Tibial nerve (tissue), 4 donors: Measurements from ENCODE around the gene GTF2H2.
"Not testable (repeated sequence)": the region's sequence is repeated elsewhere in the genome, so short reads cannot be mapped to it uniquely, and the experiment has no call there.

Source experiments
- EP300 ChIP-seq, 2 donors: sonication (generic); formaldehyde crosslinking; IDR thresholded peaks; one replicate each; pipeline ENCODE4 v1.6.1; 2017; ENCODE audit warnings: antibody characterized with exemption in 2 of 2, mild to moderate bottlenecking in 1 of 2
- POLR2A ChIP-seq, 2 donors: fragments of 450-650 bp; IDR thresholded peaks; one replicate each; pipeline ENCODE4 v1.6.1; 2017; ENCODE audit warnings: antibody characterized with exemption in 2 of 2, mild to moderate bottlenecking in 2 of 2, moderate library complexity in 2 of 2
- TF ChIP-seq, protein P1 (sequence below), 5 experiments: fragments of 200-600 bp in 3 of 5; fragments of 450-650 bp in 2 of 5; sonication (generic) in 3 of 5; IDR thresholded peaks; one replicate each; pipeline ENCODE4 v1.5.1; 2016 to 2019; ENCODE audit warnings: antibody characterized with exemption in 5 of 5, mild to moderate bottlenecking in 3 of 5, moderate library complexity in 2 of 5

DNA sequence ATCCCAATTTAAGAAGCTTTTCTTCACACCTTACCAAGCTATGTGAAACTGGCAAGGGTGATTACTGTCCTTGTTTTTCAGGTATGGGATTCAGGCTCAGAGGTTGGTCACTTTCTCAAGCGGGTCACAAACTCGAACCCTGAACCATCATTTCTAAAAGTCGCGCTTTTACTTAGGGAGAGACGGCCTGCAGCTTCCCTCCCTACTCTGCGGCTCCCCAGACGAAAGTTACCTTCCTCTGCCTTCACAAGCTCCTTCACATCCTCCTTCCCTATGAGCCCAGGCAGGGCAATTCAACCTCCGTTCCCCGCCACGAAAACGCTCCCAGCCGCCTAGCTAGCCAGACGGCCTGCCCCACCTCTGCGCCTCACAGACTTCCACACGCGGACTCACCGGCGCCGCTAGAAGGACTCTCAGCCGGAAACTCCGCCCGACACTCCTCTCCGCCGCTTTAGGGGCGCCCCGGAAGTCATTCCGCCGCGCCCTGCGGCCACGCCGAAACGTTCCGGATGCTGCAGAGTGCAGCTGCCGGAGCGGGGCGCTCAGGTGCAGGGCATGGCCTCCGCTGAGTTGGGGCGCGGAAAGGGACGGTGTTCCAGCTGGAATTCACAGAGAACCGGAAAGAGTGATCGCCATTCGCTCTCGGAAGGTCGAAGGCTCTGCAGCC lies at the start of gene GTF2H2:
- TF ChIP-seq, protein P1, sequence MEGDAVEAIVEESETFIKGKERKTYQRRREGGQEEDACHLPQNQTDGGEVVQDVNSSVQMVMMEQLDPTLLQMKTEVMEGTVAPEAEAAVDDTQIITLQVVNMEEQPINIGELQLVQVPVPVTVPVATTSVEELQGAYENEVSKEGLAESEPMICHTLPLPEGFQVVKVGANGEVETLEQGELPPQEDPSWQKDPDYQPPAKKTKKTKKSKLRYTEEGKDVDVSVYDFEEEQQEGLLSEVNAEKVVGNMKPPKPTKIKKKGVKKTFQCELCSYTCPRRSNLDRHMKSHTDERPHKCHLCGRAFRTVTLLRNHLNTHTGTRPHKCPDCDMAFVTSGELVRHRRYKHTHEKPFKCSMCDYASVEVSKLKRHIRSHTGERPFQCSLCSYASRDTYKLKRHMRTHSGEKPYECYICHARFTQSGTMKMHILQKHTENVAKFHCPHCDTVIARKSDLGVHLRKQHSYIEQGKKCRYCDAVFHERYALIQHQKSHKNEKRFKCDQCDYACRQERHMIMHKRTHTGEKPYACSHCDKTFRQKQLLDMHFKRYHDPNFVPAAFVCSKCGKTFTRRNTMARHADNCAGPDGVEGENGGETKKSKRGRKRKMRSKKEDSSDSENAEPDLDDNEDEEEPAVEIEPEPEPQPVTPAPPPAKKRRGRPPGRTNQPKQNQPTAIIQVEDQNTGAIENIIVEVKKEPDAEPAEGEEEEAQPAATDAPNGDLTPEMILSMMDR (IDR thresholded peaks at IDR 0.05): not testable (repeated sequence)
- TF ChIP-seq POLR2A, EP300 (IDR thresholded peaks at IDR 0.05): not testable (repeated sequence)
